Trophoblast cell (in vitro differentiated cells and primary cell): Measurements from ENCODE around the gene PHIP.

ENCODE experiments used
- DNase-seq, 2 donors: peaks; one replicate each; pipeline ENCODE4 v3.0.0-alpha.2; 2016
- H2AFZ ChIP-seq: 2 replicates; pipeline ENCODE4 v1.6.1; 2013; ENCODE audit warnings: low read length, moderate library complexity, mild to moderate bottlenecking; ENCODE audit not compliant: insufficient read depth, poor library complexity
- H2AK5ac ChIP-seq: 2 replicates; pipeline ENCODE4 v1.6.1; 2013; ENCODE audit warnings: mild to moderate bottlenecking, low read length
- H2BK120ac ChIP-seq: 2 replicates; pipeline ENCODE4 v1.6.1; 2013; ENCODE audit warnings: low read length, mild to moderate bottlenecking, moderate library complexity; ENCODE audit not compliant: insufficient read depth, poor library complexity
- H2BK12ac ChIP-seq: 2 replicates; pipeline ENCODE4 v1.6.1; 2013; ENCODE audit warnings: mild to moderate bottlenecking, low read length, moderate library complexity
- H2BK5ac ChIP-seq: 2 replicates; pipeline ENCODE4 v1.6.1; 2013; ENCODE audit warnings: low read length, low read depth, moderate library complexity, mild to moderate bottlenecking; ENCODE audit not compliant: poor library complexity
- H3K14ac ChIP-seq: 2 replicates; pipeline ENCODE4 v1.6.1; 2013; ENCODE audit warnings: mild to moderate bottlenecking, low read length
- H3K18ac ChIP-seq: 2 replicates; pipeline ENCODE4 v1.6.1; 2013; ENCODE audit warnings: mild to moderate bottlenecking, low read length
- H3K23ac ChIP-seq: 2 replicates; pipeline ENCODE4 v1.6.1; 2013; ENCODE audit warnings: low read length
- H3K27ac ChIP-seq: 2 replicates; pipeline ENCODE4 v1.5.1; 2013; ENCODE audit warnings: low read depth, mild to moderate bottlenecking, inconsistent platforms, low read length, moderate library complexity
- H3K27me3 ChIP-seq: 2 replicates; pipeline ENCODE4 v1.6.1; 2013; ENCODE audit warnings: inconsistent platforms, mild to moderate bottlenecking, low read length, moderate library complexity; ENCODE audit not compliant: insufficient read depth
- H3K36me3 ChIP-seq, 2 experiments: 1 replicate in 1 of 2; 2 replicates in 1 of 2; pipeline ENCODE4 v1.6.1; 2013; ENCODE audit warnings: low read length in 2 of 2, mild to moderate bottlenecking in 2 of 2, moderate library complexity in 1 of 2; ENCODE audit not compliant: insufficient read depth in 2 of 2, control insufficient read depth in 1 of 2
- H3K4ac ChIP-seq: 2 replicates; pipeline ENCODE4 v1.6.1; 2013; ENCODE audit warnings: low read depth, mild to moderate bottlenecking, low read length, moderate library complexity
- H3K4me1 ChIP-seq, 2 experiments: 1 replicate in 1 of 2; 2 replicates in 1 of 2; pipeline ENCODE4 v1.6.1; 2013; ENCODE audit warnings: low read length in 2 of 2, mild to moderate bottlenecking in 2 of 2, moderate library complexity in 1 of 2; ENCODE audit not compliant: insufficient read depth in 2 of 2, control insufficient read depth in 1 of 2
- H3K4me2 ChIP-seq: 2 replicates; pipeline ENCODE4 v1.6.1; 2013; ENCODE audit warnings: inconsistent platforms, mild to moderate bottlenecking, low read length, moderate library complexity
- H3K4me3 ChIP-seq: 2 replicates; pipeline ENCODE4 v1.5.1; 2013; ENCODE audit warnings: mild to moderate bottlenecking, low read depth, low read length, inconsistent platforms
- H3K79me1 ChIP-seq: one replicate; pipeline ENCODE4 v1.6.1; 2013; ENCODE audit warnings: low read length
- H3K79me2 ChIP-seq: 2 replicates; pipeline ENCODE4 v1.6.1; 2013; ENCODE audit warnings: low read length, mild to moderate bottlenecking; ENCODE audit not compliant: control insufficient read depth, insufficient read depth, poor library complexity
- H3K9ac ChIP-seq: 2 replicates; pipeline ENCODE4 v1.6.1; 2013; ENCODE audit warnings: mild to moderate bottlenecking, low read length
- H3K9me3 ChIP-seq: 2 replicates; pipeline ENCODE4 v1.6.1; 2013; ENCODE audit warnings: low read depth, mild to moderate bottlenecking, control low read depth, inconsistent platforms, low read length; ENCODE audit not compliant: insufficient read depth
- H4K12ac ChIP-seq: 2 replicates; pipeline ENCODE4 v1.6.1; 2013; ENCODE audit warnings: low read depth, mild to moderate bottlenecking, low read length, moderate library complexity
- H4K8ac ChIP-seq: 2 replicates; pipeline ENCODE4 v1.6.1; 2013; ENCODE audit warnings: low read depth, mild to moderate bottlenecking, low read length, moderate library complexity
- H4K91ac ChIP-seq: one replicate; pipeline ENCODE4 v1.6.1; 2013; ENCODE audit warnings: low read depth, mild to moderate bottlenecking, low read length, moderate library complexity
- WGBS: extraction: QIAGEN DNeasy Blood & Tissue Kit; methylation state at CpG from one replicate; pipeline ENCODE4 v1.1.7; 2013; ENCODE audit warnings: missing lambda C conversion rate; ENCODE audit not compliant: insufficient read length, insufficient coverage; ENCODE audit errors: extremely low coverage; 5-methylcytosine and 5-hydroxymethylcytosine counted together

The PHIP gene

GRCh38 chr6:79034865-79035264 is 43.2 kb downstream of the PHIP start:
- WGBS = no CpG with 5 or more reads among the region's 2 CpGs

DNA sequence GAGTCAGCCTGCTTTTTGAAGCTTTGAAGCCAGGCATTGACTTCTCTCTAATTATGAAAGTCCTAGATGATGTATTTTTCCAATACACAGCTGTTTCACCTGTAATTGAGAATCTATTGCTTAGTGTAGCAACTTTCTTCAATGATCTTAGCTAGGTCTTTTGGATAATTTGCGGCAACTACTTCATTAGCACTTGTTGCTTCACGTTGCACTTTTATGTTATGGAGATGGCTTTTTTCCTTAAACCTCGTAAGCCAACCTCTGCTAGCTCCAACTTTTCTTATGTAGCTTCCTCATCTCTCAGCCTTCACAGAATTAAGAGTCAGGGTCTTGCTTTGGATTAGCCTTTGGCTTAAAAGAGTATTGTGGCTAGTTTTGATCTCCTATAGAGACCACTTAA is 44.8 kb downstream of the PHIP start:
- no peak overlapping the region for H4K8ac ChIP-seq
- H3K79me2 ChIP-seq = no peaks in the 10 kb centered on the region
- DNase-seq = no peak
- no peak overlapping the region for H2BK5ac ChIP-seq
- no peak overlapping the region for H3K4me2 ChIP-seq
- no peak overlapping the region for H2BK12ac ChIP-seq
- H2AFZ ChIP-seq = no peak overlapping the region
- no peak overlapping the region for H4K12ac ChIP-seq
- H3K36me3 ChIP-seq = peaks cover 0 to 2% of the 10 kb centered on the region in 2 experiments
- no peaks in the 10 kb centered on the region for H3K79me1 ChIP-seq
- H3K4me3 ChIP-seq = no peak overlapping the region
- no peak overlapping the region for H4K91ac ChIP-seq
- no peak overlapping the region for H2BK120ac ChIP-seq
- H3K9ac ChIP-seq = no peak overlapping the region
- H3K18ac ChIP-seq = no peak overlapping the region
- no peak overlapping the region for H3K23ac ChIP-seq
- H2AK5ac ChIP-seq = no peak overlapping the region
- no peak overlapping the region for H3K27ac ChIP-seq
- H3K4me1 ChIP-seq = peaks cover 0 to 3% of the 10 kb centered on the region in 2 experiments
- H3K4ac ChIP-seq = no peak overlapping the region
- H3K14ac ChIP-seq = no peak overlapping the region
- no peaks in the 10 kb centered on the region for H3K9me3 ChIP-seq
- H3K27me3 ChIP-seq = no peaks in the 10 kb centered on the region
- no CpG with 5 or more reads among the region's 3 CpGs for WGBS

More at GRCh38 chr6:79034865-79035264, 43.2 kb downstream of the PHIP start:
- no peak overlapping the region for H3K4me3 ChIP-seq
- no peak overlapping the region for H2AK5ac ChIP-seq
- H3K9me3 ChIP-seq = no peaks in the 10 kb centered on the region
- no peaks in the 10 kb centered on the region for H3K27me3 ChIP-seq
- no peak for DNase-seq
- H4K12ac ChIP-seq = no peak overlapping the region
- no peak overlapping the region for H4K91ac ChIP-seq
- H3K23ac ChIP-seq = no peak overlapping the region
- no peak overlapping the region for H3K4me2 ChIP-seq
- H4K8ac ChIP-seq = no peak overlapping the region
- H3K79me1 ChIP-seq = no peaks in the 10 kb centered on the region
- H3K18ac ChIP-seq = no peak overlapping the region
- H3K14ac ChIP-seq = no peak overlapping the region
- H2BK5ac ChIP-seq = no peak overlapping the region
- H2AFZ ChIP-seq = no peak overlapping the region
- H2BK12ac ChIP-seq = no peak overlapping the region
- no peak overlapping the region for H2BK120ac ChIP-seq
- H3K79me2 ChIP-seq = no peaks in the 10 kb centered on the region
- H3K27ac ChIP-seq = no peak overlapping the region
- peaks cover 0 to 3% of the 10 kb centered on the region in 2 experiments for H3K4me1 ChIP-seq
- peaks cover 0 to 2% of the 10 kb centered on the region in 2 experiments for H3K36me3 ChIP-seq
- no peak overlapping the region for H3K9ac ChIP-seq
- H3K4ac ChIP-seq = no peak overlapping the region

DNA sequence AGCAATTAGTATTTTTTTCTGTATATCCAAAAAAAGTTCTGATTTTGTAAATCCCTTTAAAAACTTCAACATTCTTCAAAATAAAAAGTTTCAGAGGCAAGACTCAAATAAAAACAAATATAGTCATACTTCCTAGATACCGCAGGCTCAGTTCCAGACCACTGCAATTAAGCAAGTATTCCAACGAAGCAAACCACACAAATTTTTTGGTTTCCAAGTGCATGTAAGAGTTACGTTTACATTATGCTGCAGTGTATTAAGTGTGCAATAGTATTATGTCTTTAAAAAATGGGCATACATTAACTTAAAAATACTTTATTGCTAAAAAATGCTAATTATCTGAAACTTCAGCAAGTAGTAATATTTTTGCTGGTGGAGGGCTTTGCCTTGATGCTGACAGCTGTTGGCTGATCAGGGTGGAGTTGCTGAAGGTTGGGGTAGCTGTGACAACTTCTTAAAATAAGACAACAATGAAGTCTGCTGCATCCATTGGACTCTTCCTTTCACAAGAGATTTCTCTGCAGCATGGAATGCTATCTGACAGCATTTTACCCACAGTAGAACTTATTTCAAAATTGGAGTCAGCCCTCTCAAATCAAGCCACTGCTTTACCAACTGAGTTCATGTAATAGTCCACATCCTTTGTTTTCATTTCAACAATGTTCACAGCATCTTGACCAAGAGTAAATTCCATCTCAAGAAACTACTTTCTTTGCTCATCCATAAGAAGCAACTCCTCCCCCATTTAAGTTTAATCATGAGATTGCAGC is 46.0 kb downstream of the PHIP start:
- H4K12ac ChIP-seq = no peak overlapping the region
- H4K8ac ChIP-seq = no peak overlapping the region
- H3K27ac ChIP-seq = no peak overlapping the region
- H2BK5ac ChIP-seq = no peak overlapping the region
- H2BK120ac ChIP-seq = no peak overlapping the region
- no peaks in the 10 kb centered on the region for H3K79me2 ChIP-seq
- no peak overlapping the region for H3K4me2 ChIP-seq
- peak; percentile 30 to 84 for DNase-seq
- peaks cover 0 to 3% of the 10 kb centered on the region in 2 experiments for H3K4me1 ChIP-seq
- H3K4ac ChIP-seq = no peak overlapping the region
- H3K36me3 ChIP-seq = peaks cover 2 to 3% of the 10 kb centered on the region in 2 experiments
- no peak overlapping the region for H2AK5ac ChIP-seq
- H3K27me3 ChIP-seq = no peaks in the 10 kb centered on the region
- no peaks in the 10 kb centered on the region for H3K9me3 ChIP-seq
- no CpG with 5 or more reads among the region's 3 CpGs for WGBS
- H4K91ac ChIP-seq = no peak overlapping the region
- no peak overlapping the region for H3K18ac ChIP-seq
- H3K9ac ChIP-seq = no peak overlapping the region
- H2BK12ac ChIP-seq = no peak overlapping the region
- no peaks in the 10 kb centered on the region for H3K79me1 ChIP-seq
- H2AFZ ChIP-seq = no peak overlapping the region
- no peak overlapping the region for H3K14ac ChIP-seq
- no peak overlapping the region for H3K4me3 ChIP-seq
- no peak overlapping the region for H3K23ac ChIP-seq

GRCh38 chr6:79030511-79030910 is 47.5 kb downstream of the PHIP start:
- H3K27ac ChIP-seq = no peak overlapping the region
- peak in 1 of 2 donors; percentile 81 for DNase-seq
- H3K4me3 ChIP-seq = no peak overlapping the region
- no peaks in the 10 kb centered on the region for H3K9me3 ChIP-seq
- H4K8ac ChIP-seq = no peak overlapping the region
- WGBS = no CpG with 5 or more reads among the region's 1 CpG
- H2BK12ac ChIP-seq = no peak overlapping the region
- no peak overlapping the region for H3K4ac ChIP-seq
- H2BK120ac ChIP-seq = no peak overlapping the region
- no peak overlapping the region for H2AK5ac ChIP-seq
- H4K91ac ChIP-seq = no peak overlapping the region
- H3K79me1 ChIP-seq = no peaks in the 10 kb centered on the region
- no peak overlapping the region for H3K14ac ChIP-seq
- H3K27me3 ChIP-seq = no peaks in the 10 kb centered on the region
- no peak overlapping the region for H2AFZ ChIP-seq
- no peak overlapping the region for H3K18ac ChIP-seq
- peaks cover 2 to 3% of the 10 kb centered on the region in 2 experiments for H3K36me3 ChIP-seq
- H3K79me2 ChIP-seq = no peaks in the 10 kb centered on the region
- H2BK5ac ChIP-seq = no peak overlapping the region
- peaks cover 0 to 3% of the 10 kb centered on the region in 2 experiments for H3K4me1 ChIP-seq
- H3K4me2 ChIP-seq = no peak overlapping the region
- no peak overlapping the region for H3K9ac ChIP-seq
- H4K12ac ChIP-seq = no peak overlapping the region
- no peak overlapping the region for H3K23ac ChIP-seq
